Measurements from ENCODE around the gene SLC35A4.
A peak's percentile ranks its signal among the peaks of the same experiment; 100 is the strongest.

SLC35A4 gene

GRCh38 chr5:140560227-140560626 is 4.4 kb upstream of the SLC35A4 start:
- no peaks in the 10 kb centered on the region for H3K36me3 ChIP-seq
- peaks cover 43 to 44% of the 10 kb centered on the region in 2 experiments for H3K4me1 ChIP-seq (ENCODE audit: control insufficient read depth in 1 of 2, insufficient read depth in 1 of 2, low read depth in 1 of 2, low read length in 1 of 2)
- TF ChIP-seq CTCF (IDR thresholded peaks at IDR 0.05): no peak
- no peaks in the 10 kb centered on the region for H3K9me3 ChIP-seq
- no peak overlapping the region for H3K27ac ChIP-seq
- no peak overlapping the region for H3K4me3 ChIP-seq (ENCODE audit: low read depth in 1 of 2, low read length in 1 of 2)
- no peaks in the 10 kb centered on the region for H3K27me3 ChIP-seq

GRCh38 chr5:140561753-140562523 is 2.7 kb upstream of the SLC35A4 start:
- no peak overlapping the region for H3K4me3 ChIP-seq (ENCODE audit: low read depth in 1 of 2, low read length in 1 of 2)
- no peak for TF ChIP-seq CTCF (IDR thresholded peaks at IDR 0.05)
- H3K36me3 ChIP-seq: peaks cover under 1% of the 10 kb centered on the region
- H3K27ac ChIP-seq: no peak overlapping the region
- peaks cover 31 to 37% of the 10 kb centered on the region in 2 experiments for H3K4me1 ChIP-seq (ENCODE audit: control insufficient read depth in 1 of 2, insufficient read depth in 1 of 2, low read depth in 1 of 2, low read length in 1 of 2)
- H3K9me3 ChIP-seq: no peaks in the 10 kb centered on the region
- no peaks in the 10 kb centered on the region for H3K27me3 ChIP-seq

- Histone ChIP-seq H3K27me3 (no peaks in the 10 kb centered on the region), H3K27ac (peak overlapping the region; percentile 93), H3K4me3 (ENCODE audit: low read depth in 1 of 2, low read length in 1 of 2) (peak overlapping the region; percentile 75 to 83), H3K4me1 (ENCODE audit: control insufficient read depth in 1 of 2, insufficient read depth in 1 of 2, low read depth in 1 of 2, low read length in 1 of 2) (peaks cover 22 to 31% of the 10 kb centered on the region in 2 experiments), H3K36me3 (peaks cover 5% of the 10 kb centered on the region), H3K9me3 (no peaks in the 10 kb centered on the region)
- TF ChIP-seq CTCF (IDR thresholded peaks at IDR 0.05): no peak
Observed at GRCh38 chr5:140563596-140563995, 1.0 kb upstream of the SLC35A4 start.

- Histone ChIP-seq H3K27me3 (no peaks in the 10 kb centered on the region), H3K4me1 (ENCODE audit: control insufficient read depth in 1 of 2, insufficient read depth in 1 of 2, low read depth in 1 of 2, low read length in 1 of 2) (peaks cover 34 to 47% of the 10 kb centered on the region in 2 experiments), H3K36me3 (peaks cover 5% of the 10 kb centered on the region), H3K9me3 (no peaks in the 10 kb centered on the region), H3K4me3 (ENCODE audit: low read depth in 1 of 2, low read length in 1 of 2) (peak overlapping the region; percentile 75 to 83), H3K27ac (peak overlapping the region; percentile 93)
- no peak for TF ChIP-seq CTCF (IDR thresholded peaks at IDR 0.05)
Observed at GRCh38 chr5:140565024-140565779, 574 bp downstream of the SLC35A4 start.

GRCh38 chr5:140565780-140566095 is 1.1 kb downstream of the SLC35A4 start:
- peak overlapping the region; percentile 93 for H3K27ac ChIP-seq
- H3K36me3 ChIP-seq: peaks cover 5% of the 10 kb centered on the region
- H3K4me3 ChIP-seq (ENCODE audit: low read depth in 1 of 2, low read length in 1 of 2): no peak overlapping the region
- no peaks in the 10 kb centered on the region for H3K9me3 ChIP-seq
- H3K27me3 ChIP-seq: no peaks in the 10 kb centered on the region
- peaks cover 34 to 51% of the 10 kb centered on the region in 2 experiments for H3K4me1 ChIP-seq (ENCODE audit: control insufficient read depth in 1 of 2, insufficient read depth in 1 of 2, low read depth in 1 of 2, low read length in 1 of 2)
- TF ChIP-seq CTCF (IDR thresholded peaks at IDR 0.05): no peak

Measured in neutrophil (primary cell).